ENCODE results near the gene ZGPAT. TPM values are rescaled to one million over a fixed set of nuclear protein-coding genes. Genes with fewer than 3 reads are reported as not detected.
A peak's percentile ranks its signal among the peaks of the same experiment; 100 is the strongest.

Gene ZGPAT
- total RNA-seq, 6 donors from 2014 or later: 24.8 to 70.2 (median 36.8) TPM

- DNase-seq (no peak), ATAC-seq (ENCODE audit: low FRiP score in 2 of 2) (no peak)
- no peak for TF ChIP-seq POLR2A (IDR thresholded peaks at IDR 0.05)
- no peak for TF ChIP-seq CTCF (IDR thresholded peaks at IDR 0.05)
- no peak for TF ChIP-seq POLR2AphosphoS5 (IDR thresholded peaks at IDR 0.05)
- WGBS, 2 donors: 96% methylated on average over 12 to 22 of the region's 22 CpGs
- Histone ChIP-seq H3K27me3 (no peaks in the 10 kb centered on the region), H3K36me3 (peaks cover 6 to 56% (median 37%) of the 10 kb centered on the region in 4 donors), H3K9me3 (no peaks in the 10 kb centered on the region), H3K27ac (no peak overlapping the region), H3K4me1 (peaks cover 16 to 21% (median 21%) of the 10 kb centered on the region in 4 donors), H3K4me3 (no peak overlapping the region)
Observed at GRCh38 chr20:63661108-63661507, 46.7 kb upstream of the ZGPAT start.

GRCh38 chr20:63661959-63662812 lies 45.7 kb upstream of the ZGPAT start:
- DNase-seq: no peak
- WGBS, 2 donors: 92 to 93% methylated on average over 23 to 30 of the region's 33 CpGs
- peaks cover 6 to 64% (median 45%) of the 10 kb centered on the region in 4 donors for H3K36me3 ChIP-seq

GRCh38 chr20:63662813-63663189 lies 45.0 kb upstream of the ZGPAT start:
- no peak for ATAC-seq (ENCODE audit: low FRiP score in 2 of 2)
- 95 to 97% methylated on average over 6 to 9 of the region's 9 CpGs for WGBS, 2 donors
- peaks cover 6 to 70% (median 51%) of the 10 kb centered on the region in 4 donors for H3K36me3 ChIP-seq

More at GRCh38 chr20:63661959-63662812, 45.7 kb upstream of the ZGPAT start:
- peaks cover 16 to 21% (median 21%) of the 10 kb centered on the region in 4 donors for H3K4me1 ChIP-seq
- no peak for ATAC-seq (ENCODE audit: low FRiP score in 2 of 2)
- H3K27ac ChIP-seq: no peak overlapping the region
- H3K4me3 ChIP-seq: no peak overlapping the region
- no peaks in the 10 kb centered on the region for H3K9me3 ChIP-seq
- H3K27me3 ChIP-seq: no peaks in the 10 kb centered on the region
- TF ChIP-seq CTCF (IDR thresholded peaks at IDR 0.05) (no peak), POLR2AphosphoS5 (IDR thresholded peaks at IDR 0.05) (no peak), EP300 (IDR thresholded peaks at IDR 0.05) (no peak), POLR2A (IDR thresholded peaks at IDR 0.05) (no peak)

GRCh38 chr20:63663332-63664066 lies 44.3 kb upstream of the ZGPAT start:
- peaks cover 6 to 77% (median 58%) of the 10 kb centered on the region in 4 donors for H3K36me3 ChIP-seq
- peak in 1 of 2 donors; percentile 72 for DNase-seq
- no peak for ATAC-seq (ENCODE audit: low FRiP score in 2 of 2)
- no peaks in the 10 kb centered on the region for H3K27me3 ChIP-seq
- TF ChIP-seq CTCF (IDR thresholded peaks at IDR 0.05) (no peak), EP300 (IDR thresholded peaks at IDR 0.05) (no peak), POLR2A (IDR thresholded peaks at IDR 0.05) (no peak), POLR2AphosphoS5 (IDR thresholded peaks at IDR 0.05) (no peak)
- no peaks in the 10 kb centered on the region for H3K9me3 ChIP-seq
- H3K4me1 ChIP-seq: peaks cover 11 to 13% (median 12%) of the 10 kb centered on the region in 4 donors
- no peak overlapping the region for H3K27ac ChIP-seq
- no peak overlapping the region for H3K4me3 ChIP-seq
- 94 to 96% methylated on average over 18 to 25 of the region's 26 CpGs for WGBS, 2 donors

More at GRCh38 chr20:63662813-63663189, 45.0 kb upstream of the ZGPAT start:
- no peak overlapping the region for H3K27ac ChIP-seq
- no peak for TF ChIP-seq POLR2A (IDR thresholded peaks at IDR 0.05)
- TF ChIP-seq POLR2AphosphoS5 (IDR thresholded peaks at IDR 0.05): no peak
- no peak for TF ChIP-seq CTCF (IDR thresholded peaks at IDR 0.05)
- TF ChIP-seq EP300 (IDR thresholded peaks at IDR 0.05): no peak
- no peak overlapping the region for H3K4me3 ChIP-seq
- no peaks in the 10 kb centered on the region for H3K27me3 ChIP-seq
- peaks cover 13 to 15% (median 15%) of the 10 kb centered on the region in 4 donors for H3K4me1 ChIP-seq
- no peaks in the 10 kb centered on the region for H3K9me3 ChIP-seq
- DNase-seq: no peak

All from upper lobe of left lung (tissue), 6 donors.